NCI-H1092 (cell line): ENCODE data around the gene AFAP1L2.

Experiments
- DNase-seq: peaks from one replicate; lab custom pipeline; 2025; lab: John Stamatoyannopoulos, UW

AFAP1L2 gene

GRCh38 chr10:114404171-114405010 is at the start of gene AFAP1L2:
TSS of gene AFAP1L2 (minus strand) at chr10:114404502. CDS start at chr10:114404455, 47 bp downstream.
- DNase-seq, result no peak

GRCh38 chr10:114453576-114453975 is 49.3 kb upstream of the AFAP1L2 start:
- DNase-seq, result no peak

GRCh38 chr10:114448897-114449296 is 44.6 kb upstream of the AFAP1L2 start:
- DNase-seq, result no peak

GRCh38 chr10:114445332-114445731 is 41.0 kb upstream of the AFAP1L2 start:
- no peak for DNase-seq

GRCh38 chr10:114444819-114445218 is 40.5 kb upstream of the AFAP1L2 start:
- no peak for DNase-seq

GRCh38 chr10:114442091-114442630 is 37.9 kb upstream of the AFAP1L2 start:
- no peak for DNase-seq

GRCh38 chr10:114441107-114441506 is 36.8 kb upstream of the AFAP1L2 start:
- no peak for DNase-seq

- DNase-seq, result no peak
Observed at GRCh38 chr10:114437473-114438292, 33.4 kb upstream of the AFAP1L2 start.

GRCh38 chr10:114436941-114437340 is 32.6 kb upstream of the AFAP1L2 start:
- no peak for DNase-seq

GRCh38 chr10:114432566-114433093 is 28.3 kb upstream of the AFAP1L2 start:
- no peak for DNase-seq

- no peak for DNase-seq
Observed at GRCh38 chr10:114431414-114432135, 27.3 kb upstream of the AFAP1L2 start.

GRCh38 chr10:114430688-114431413 is 26.5 kb upstream of the AFAP1L2 start:
- no peak for DNase-seq

- DNase-seq, result no peak
Observed at GRCh38 chr10:114429581-114430335, 25.5 kb upstream of the AFAP1L2 start.

GRCh38 chr10:114427124-114427852 is 23.0 kb upstream of the AFAP1L2 start:
- DNase-seq, result no peak

GRCh38 chr10:114426476-114426875 is 22.2 kb upstream of the AFAP1L2 start:
- no peak for DNase-seq

GRCh38 chr10:114420811-114421485 is 16.6 kb upstream of the AFAP1L2 start:
- DNase-seq, result no peak

- DNase-seq, result no peak
Observed at GRCh38 chr10:114418109-114418508, 13.8 kb upstream of the AFAP1L2 start.

- no peak for DNase-seq
Observed at GRCh38 chr10:114412907-114413797, 8.8 kb upstream of the AFAP1L2 start.
